Measurements from ENCODE around the gene MAD2L1BP. TPM values are rescaled to one million over a fixed set of nuclear protein-coding genes. Genes with fewer than 3 reads are reported as not detected.
"Not testable (repeated sequence)": the region's sequence is repeated elsewhere in the genome, so short reads cannot be mapped to it uniquely, and the experiment has no call there.

The MAD2L1BP gene
- total RNA-seq, 1 donor from 2014 or later: 28.3 TPM

- intact Hi-C loops (cut with micrococcal nuclease); DNase-seq; ATAC-seq: not testable (repeated sequence)
Observed at GRCh38 chr6:43652822-43653221, 17.2 kb downstream of the MAD2L1BP start.

- no peak for DNase-seq
- no peak for ATAC-seq
- intact Hi-C loops (cut with micrococcal nuclease): no loop called here
Observed at GRCh38 chr6:43657221-43657802, 21.7 kb downstream of the MAD2L1BP start.

- ATAC-seq (no peak), DNase-seq (no peak)
- intact Hi-C loops (cut with micrococcal nuclease): no loop called here
Observed at GRCh38 chr6:43658161-43658560, 22.5 kb downstream of the MAD2L1BP start.

- ATAC-seq; intact Hi-C loops (cut with micrococcal nuclease); DNase-seq: not testable (repeated sequence)
Observed at GRCh38 chr6:43662948-43663347, 27.3 kb downstream of the MAD2L1BP start.

DNA sequence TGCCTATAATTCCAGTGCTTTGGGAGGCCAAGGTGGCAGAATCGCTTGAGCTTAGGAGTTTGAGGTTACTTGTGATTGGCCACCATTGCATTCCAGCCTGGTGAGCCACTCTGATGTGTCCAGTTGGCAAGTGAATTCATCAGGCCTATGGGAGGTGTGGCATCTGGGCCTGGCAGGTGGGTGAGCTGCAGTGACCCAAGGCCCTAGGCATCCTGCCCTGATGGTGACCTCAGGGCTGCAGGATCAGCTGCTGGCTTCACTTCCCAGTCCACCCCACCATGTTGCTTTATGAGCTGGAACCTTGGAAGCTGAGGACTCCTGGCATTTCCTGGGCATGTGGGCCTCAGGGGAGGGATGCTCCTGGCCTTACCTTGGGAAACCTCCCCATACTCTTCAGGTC lies 29.7 kb downstream of the MAD2L1BP start:
- no peak for ATAC-seq
- DNase-seq: no peak
- intact Hi-C loops (cut with micrococcal nuclease): loop anchor here (5.0 kb wide), 2 partner anchors 92 to 412 kb away; no protein-coding TSS in a partner anchor

DNA sequence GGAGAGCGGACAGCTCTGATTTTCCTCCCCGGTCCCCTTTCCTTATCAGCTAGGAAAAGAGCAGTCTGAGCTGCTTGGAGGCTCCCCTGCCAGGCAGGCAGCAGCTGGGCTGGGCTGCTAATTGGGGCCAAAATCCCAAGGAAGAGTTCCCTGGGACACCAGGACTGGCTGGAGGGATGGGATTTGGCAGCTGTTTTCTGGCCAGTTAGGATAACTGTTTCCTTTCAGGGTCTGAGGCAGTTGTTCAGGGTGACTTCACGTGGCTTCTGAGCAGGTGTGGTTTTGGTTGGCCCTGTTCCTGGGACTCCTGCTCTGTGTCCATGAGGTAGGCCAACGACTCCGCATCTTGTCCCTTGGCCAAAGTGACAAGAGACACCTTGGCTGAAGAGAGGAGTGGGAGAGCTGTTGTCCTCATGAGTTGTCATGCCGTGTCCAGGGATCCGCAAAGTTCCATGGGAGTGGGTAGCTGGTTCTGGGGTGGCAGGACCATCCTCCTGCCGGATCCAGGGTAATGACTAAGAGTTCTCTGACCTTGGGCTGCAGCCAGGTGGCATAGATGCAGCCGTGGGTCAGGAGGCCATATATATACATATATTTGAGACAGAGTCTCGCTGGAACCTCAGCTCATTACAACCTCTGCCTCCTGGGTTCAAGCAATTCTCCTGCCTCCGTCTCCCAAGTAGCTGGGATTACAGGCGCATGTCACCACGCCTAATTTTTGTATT lies 30.7 kb downstream of the MAD2L1BP start:
- intact Hi-C loops (cut with micrococcal nuclease): loop anchor here (5.0 kb wide), 2 partner anchors 91 to 411 kb away; no protein-coding TSS in a partner anchor
- ATAC-seq (no peak), DNase-seq (no peak)

DNA sequence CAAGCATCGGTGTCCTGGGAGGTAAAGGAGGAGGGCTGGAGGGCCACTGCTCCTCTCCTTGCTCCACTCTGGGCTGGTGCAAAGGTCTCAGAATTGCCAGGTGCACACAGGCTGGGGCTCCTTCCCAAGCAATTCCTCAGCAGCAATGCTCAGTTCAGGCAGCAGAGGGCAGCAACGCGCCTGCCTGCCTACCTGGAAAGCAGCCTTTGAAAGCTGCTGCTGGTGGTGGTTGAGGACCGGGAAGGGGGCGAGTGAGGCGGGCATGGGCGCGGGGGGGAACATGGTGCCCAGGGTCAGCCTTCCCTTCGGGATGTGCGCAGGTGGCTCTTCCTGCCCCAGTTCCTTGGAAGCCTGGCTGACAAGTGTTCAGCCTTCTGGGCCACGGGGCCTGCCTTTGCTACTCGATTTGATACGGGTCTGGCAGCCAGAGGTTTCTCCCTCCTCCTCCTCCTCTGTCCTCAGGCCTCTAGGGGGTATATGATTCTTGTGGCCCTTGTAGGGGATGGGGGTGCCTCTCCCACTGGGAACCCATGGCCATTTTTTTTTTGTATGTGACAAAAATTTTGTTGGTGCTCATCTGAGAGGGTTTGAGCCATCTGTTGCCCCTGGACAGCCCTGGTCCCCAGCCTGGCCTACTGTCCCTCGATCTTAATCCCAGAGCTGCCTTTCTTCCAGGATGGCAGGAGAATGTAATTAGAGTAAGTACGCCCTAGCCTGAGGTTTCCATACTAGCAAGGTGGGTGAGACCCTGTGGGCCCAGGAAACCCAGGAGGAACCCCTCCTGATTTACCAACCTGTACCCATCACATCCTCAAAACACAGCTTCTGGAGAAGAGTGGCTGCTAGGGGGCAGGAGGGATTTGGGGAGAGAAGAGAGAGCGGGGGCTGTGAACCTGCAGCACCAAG lies 31.9 kb downstream of the MAD2L1BP start:
- DNase-seq: peak; percentile 88
- ATAC-seq: peak; percentile 56

DNA sequence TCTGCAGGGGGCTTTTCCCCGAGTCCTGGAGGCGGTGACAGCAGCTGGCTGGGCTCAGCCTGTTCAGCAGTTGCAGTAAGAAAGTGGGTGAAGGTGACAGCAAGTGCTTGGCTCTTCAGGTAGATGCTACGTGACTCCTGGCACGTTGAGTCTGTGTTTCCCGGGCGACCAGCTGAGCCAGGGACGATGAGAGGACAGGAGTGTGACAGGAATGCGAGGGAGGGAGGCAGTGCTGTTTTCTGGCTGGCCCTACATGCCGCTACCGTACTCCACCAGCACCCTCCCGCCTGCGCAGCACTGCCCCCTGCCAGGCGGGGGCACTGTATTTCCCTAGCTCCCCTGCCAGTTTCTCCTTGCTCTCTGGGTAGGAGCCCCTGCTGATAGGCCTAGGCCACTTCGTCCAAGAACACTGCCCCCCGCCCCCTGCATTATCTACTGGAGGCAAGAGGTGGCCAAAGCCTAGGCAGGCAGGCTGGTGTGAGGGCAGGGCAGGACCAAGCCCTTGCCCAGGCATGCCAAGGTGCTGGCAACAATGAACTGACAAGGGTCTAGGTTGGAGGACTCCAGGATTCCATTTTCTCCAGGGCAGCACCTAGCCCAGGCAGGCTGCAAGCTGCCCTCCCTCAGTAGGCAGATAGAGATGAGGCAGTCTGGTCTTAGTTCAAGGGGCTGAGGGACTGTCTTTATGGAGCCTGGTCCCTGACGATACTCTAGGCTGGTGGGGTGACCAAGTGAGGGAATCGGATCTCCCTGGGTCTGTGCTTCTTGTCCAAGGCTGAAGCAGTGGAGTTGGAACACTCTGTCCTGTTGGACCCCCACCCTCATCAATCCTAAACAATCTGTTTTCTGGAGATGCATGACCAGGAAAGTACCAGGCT lies 32.8 kb downstream of the MAD2L1BP start:
- intact Hi-C loops (cut with micrococcal nuclease): loop anchor here (5.0 kb wide), 2 partner anchors 89 to 409 kb away; no protein-coding TSS in a partner anchor
- ATAC-seq: peak; percentile 75
- peak; percentile 77 for DNase-seq

More for the DNA sequence above, 31.9 kb downstream of the MAD2L1BP start:
- intact Hi-C loops (cut with micrococcal nuclease): loop anchor here (5.0 kb wide), 2 partner anchors 90 to 410 kb away; no protein-coding TSS in a partner anchor

GRCh38 chr6:43669050-43669921 lies 33.6 kb downstream of the MAD2L1BP start:
- peak; percentile 73 for ATAC-seq
- intact Hi-C loops (cut with micrococcal nuclease): loop anchor here (5.0 kb wide), 2 partner anchors 88 to 408 kb away; no protein-coding TSS in a partner anchor
- DNase-seq: peak; percentile 84

DNA sequence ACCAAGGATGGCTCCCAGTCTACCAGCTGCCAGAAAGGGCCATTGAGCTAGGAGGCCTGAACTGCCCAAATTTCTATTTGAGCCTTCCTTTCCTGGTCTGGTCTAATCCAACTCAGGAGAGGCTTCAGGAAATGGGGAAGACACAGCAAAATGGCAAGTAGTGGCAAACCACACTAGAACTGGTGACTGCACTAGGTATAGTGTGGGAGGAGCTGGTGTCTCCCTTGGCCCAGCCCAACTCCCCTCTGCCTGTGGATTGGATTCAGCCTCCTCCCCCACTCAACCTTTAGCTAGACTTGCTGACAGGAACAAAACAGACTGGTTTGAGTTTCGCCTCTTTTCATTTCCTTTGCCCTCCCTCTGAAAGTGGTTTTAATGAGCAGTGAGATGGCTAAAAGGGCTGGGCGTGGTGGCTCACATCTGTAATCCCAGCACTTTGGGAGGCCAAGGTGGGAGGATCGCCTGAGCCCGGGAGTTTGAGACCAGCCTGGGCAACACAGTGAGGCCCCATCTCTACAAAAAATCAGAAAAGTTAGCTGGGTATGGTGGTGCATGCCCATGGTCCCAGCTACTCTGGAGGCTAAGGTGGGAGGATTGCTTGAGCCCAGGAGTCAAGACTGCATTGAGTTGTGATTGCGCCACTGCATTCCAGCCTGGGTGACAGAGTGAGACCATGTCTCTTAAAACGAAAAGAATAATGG lies 34.4 kb downstream of the MAD2L1BP start:
- intact Hi-C loops (cut with micrococcal nuclease): loop anchor here (5.0 kb wide), 2 partner anchors 87 to 407 kb away; no protein-coding TSS in a partner anchor
- ATAC-seq: peak; percentile 6
- DNase-seq: no peak

DNA sequence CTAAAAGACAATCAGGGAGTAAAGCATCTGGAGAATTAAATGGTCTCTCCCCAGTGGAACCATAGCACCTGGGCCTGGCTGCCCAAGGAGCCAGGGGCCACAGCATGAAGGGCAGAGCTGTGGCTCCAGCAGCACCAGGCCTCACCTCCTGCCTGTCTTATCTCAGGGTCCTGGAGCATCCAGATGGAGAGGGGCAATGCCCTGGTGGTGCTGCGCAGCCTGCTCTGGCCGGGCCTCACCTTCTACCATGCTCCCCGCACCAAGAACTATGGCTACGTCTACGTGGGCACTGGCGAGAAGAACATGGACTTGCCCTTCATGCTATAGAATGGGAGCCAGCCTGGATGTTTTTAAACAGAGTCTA lies 35.0 kb downstream of the MAD2L1BP start:
- no peak for DNase-seq
- intact Hi-C loops (cut with micrococcal nuclease): no loop called here
- ATAC-seq: no peak

DNA sequence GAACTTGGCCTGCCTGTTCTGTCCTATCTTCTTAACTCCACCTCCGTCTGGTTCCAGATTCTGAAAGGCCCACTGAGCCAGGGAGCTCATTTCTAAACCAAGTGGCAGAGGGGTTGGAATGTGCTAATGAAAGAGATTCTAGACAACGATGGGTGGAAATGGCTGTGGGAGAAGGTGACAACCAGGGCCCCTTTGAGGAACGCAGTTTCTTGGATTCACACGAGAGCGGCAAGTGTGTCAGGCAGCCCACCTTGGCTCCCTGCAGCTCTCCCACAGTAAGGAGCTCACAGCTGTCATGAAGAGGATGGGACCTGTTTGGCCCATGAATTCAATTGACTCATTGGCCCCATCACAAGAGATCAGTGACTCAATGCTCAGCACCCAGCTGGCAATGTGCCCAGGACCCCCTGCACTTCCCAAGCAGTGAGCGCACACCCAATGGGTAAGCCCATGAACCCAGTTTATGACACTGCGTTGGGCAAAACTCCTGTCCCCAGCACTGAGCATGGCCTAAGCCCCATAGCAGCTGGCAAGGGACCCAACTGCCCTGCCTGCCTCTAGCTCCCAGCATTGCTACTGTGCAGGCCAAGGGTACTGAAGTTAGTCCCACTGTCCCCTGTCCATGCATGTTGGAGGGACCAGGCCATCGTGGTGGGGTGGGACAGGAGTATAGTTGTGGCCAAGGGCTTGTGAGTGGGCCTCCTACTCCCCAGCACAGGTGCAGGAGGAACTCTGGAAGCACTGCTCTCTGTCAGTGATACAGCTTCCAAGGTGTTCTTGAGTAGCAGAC lies 35.6 kb downstream of the MAD2L1BP start:
- intact Hi-C loops (cut with micrococcal nuclease): no loop called here
- no peak for DNase-seq
- no peak for ATAC-seq

DNA sequence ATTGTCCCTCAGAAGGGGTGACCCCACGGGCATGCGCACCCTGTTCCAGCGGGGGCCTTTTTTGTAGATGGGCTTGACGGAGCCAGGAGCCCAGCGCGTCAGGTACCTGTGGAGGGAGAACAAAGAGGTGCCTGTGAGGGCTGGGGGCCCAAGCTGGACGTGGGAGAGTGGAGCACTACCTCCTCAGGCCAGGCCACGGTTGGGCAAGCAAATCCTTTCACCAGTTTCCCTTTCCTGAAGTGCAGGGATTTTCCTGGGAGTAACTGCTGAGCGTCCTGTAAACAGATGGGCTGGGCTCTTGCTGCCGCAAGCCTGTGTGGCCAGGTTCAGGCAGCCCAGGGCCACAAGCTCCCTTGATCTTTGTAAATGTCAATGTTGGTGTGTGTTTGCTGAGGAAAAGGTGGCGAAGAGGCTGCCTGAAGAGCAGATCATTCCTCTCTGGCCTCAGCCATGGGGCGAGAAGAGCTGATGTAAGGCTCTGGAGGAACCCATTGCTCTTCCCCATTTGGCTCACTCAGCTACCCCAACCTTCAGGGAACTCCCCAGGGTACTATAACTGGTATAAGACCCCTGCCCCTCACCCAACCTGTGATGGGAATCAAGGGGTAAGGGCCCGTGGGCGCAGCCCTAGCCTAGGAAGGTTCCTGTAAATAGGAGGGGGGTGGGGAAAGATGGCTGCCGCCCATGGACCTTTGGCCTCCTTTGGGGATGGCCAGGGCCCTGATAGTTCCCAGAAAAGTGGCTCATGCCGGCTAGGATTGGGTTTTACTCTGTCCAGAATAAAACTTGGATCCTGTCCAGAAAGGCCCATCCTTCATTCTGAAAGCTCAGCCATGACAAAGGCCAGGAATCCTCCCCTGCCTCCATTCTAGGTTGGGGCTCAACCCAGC lies 36.4 kb downstream of the MAD2L1BP start:
- DNase-seq: no peak
- ATAC-seq: no peak
- intact Hi-C loops (cut with micrococcal nuclease): no loop called here

DNA sequence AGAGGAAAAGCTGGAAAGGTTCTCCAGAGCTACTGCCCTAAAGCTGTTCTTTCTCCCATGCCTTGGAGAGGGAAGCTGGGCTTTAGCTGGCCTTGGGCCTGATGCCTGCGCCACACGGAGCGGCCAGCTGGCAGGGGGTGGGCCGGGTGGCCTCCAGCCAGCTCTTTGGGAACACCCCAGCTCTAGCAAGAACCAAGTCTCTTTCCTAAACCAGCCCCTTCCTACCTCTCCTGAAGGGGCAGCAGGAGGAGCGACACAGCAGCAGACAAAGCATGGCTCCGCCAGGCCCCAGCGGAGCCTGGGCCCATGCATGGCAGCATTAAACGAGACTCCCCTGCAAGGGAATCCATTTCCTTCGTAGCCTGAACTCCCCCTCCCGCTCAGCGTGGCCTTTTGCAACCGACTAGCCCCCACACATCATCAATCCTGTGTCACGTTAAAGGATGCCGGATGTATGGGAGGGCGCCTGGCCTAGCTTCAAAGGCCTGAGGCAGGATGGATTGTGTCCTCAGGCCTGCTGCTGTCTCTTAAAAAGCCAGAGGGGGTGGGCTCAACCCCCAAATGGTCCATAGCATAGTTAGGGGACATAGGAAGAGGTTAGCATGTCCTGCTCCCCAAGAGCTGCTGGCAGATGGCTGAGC lies 37.9 kb downstream of the MAD2L1BP start:
- DNase-seq (no peak), ATAC-seq (no peak)
- intact Hi-C loops (cut with micrococcal nuclease): no loop called here

DNA sequence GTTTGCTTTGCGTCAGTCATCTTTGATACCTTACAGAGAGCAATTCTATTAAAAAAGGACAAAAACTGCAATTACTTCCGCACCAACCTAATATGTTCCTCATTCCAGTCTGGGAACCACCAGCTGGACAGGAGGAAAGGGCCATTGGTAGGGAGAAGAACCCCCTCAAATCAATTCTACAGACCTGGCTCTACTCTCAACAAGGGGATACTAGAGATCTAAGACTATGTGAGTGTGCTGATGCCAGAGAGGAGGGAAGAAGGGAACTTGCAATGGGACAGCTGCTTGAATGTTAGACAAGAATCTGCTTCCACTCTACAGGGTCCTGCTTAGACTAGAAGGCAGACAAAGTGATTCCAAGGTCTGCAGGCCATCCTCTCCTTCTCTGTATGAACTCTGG lies 38.7 kb downstream of the MAD2L1BP start:
- ATAC-seq (no peak), DNase-seq (no peak)
- intact Hi-C loops (cut with micrococcal nuclease): no loop called here

All from left ventricle myocardium superior (tissue), 1 donor.